ENCODE results near the gene LPP. TPM values are rescaled to one million over a fixed set of nuclear protein-coding genes. Genes with fewer than 3 reads are reported as not detected.

Gene LPP
- total RNA-seq, 1 experiment from 2014 or later: 148 TPM

DNA sequence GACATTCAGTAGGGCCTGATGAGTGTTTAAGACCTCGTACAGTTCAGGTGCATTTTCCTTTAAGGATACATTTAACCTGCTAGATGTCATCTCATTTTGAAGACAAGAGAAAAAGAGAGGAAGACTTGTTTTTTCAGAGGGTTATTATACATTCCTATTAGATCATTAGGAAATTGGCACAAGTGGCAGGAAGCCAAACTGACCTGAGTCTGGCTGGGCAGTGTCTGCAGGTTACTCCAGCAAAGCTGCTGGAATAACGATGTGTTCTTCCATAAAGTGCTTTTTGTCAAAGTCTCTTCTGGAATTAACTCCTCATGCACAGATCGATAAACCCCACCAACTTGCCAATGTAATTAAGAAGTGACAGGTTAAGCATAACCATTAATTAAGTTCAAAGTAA lies 621.5 kb downstream of the LPP start:
- no peak for DNase-seq
- Histone ChIP-seq H3K4me2 (no peak overlapping the region), H3K4me3 (no peak overlapping the region), H2AFZ (no peak overlapping the region), H3F3A (ENCODE audit: insufficient read depth, low read depth) (no peaks in the 10 kb centered on the region), H3K27me3 (ENCODE audit: insufficient read depth, low read depth) (no peaks in the 10 kb centered on the region), H3K27ac (no peak overlapping the region), H3K9me2 (ENCODE audit: insufficient read depth) (no peaks in the 10 kb centered on the region), H3K9me3 (ENCODE audit: insufficient read depth, low read depth) (no peaks in the 10 kb centered on the region), H3K4me1 (replicated peaks; ENCODE audit: insufficient read depth) (no peaks in the 10 kb centered on the region), H4K20me1 (ENCODE audit: insufficient read depth) (no peaks in the 10 kb centered on the region), H3K79me2 (ENCODE audit: low read depth) (no peaks in the 10 kb centered on the region), H3K36me3 (ENCODE audit: low read depth) (no peaks in the 10 kb centered on the region)
- TF ChIP-seq EZH2 (IDR thresholded peaks at IDR 0.05; ENCODE audit: low read depth): no peak
- TF ChIP-seq, protein P1, sequence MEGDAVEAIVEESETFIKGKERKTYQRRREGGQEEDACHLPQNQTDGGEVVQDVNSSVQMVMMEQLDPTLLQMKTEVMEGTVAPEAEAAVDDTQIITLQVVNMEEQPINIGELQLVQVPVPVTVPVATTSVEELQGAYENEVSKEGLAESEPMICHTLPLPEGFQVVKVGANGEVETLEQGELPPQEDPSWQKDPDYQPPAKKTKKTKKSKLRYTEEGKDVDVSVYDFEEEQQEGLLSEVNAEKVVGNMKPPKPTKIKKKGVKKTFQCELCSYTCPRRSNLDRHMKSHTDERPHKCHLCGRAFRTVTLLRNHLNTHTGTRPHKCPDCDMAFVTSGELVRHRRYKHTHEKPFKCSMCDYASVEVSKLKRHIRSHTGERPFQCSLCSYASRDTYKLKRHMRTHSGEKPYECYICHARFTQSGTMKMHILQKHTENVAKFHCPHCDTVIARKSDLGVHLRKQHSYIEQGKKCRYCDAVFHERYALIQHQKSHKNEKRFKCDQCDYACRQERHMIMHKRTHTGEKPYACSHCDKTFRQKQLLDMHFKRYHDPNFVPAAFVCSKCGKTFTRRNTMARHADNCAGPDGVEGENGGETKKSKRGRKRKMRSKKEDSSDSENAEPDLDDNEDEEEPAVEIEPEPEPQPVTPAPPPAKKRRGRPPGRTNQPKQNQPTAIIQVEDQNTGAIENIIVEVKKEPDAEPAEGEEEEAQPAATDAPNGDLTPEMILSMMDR (conservative IDR thresholded peaks at IDR 0.05): no peak
- no TSS peak for BruUV-seq (replicated peaks)
- POLR2A ChIA-PET (ENCODE audit: unreplicated experiment): no interaction called here
- CTCF ChIA-PET: no interaction called here
- intact Hi-C loops (cut with micrococcal nuclease; ENCODE audit: unreplicated experiment): no loop called here

DNA sequence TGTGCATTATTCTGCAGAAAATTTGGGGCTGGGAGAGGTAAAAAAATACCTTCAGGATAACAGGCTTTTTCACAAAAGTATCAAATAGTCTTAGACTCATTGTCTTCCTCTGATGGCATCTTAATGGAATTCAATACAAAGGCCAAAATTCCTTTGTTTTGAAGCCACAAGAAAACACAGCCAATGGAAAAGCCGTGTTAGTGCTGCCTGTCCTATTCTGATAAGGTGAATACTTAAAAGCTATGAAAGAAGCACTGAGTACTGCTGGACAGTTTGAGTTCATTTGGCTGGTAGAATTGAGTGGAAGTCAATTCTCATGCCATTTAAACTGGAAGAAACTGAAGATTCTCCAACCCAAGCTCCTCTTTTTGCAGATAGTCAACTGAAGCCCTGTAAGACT lies 622.5 kb downstream of the LPP start:
- DNase-seq: no peak
- Histone ChIP-seq H2AFZ (no peak overlapping the region), H3F3A (ENCODE audit: insufficient read depth, low read depth) (no peaks in the 10 kb centered on the region), H3K27me3 (ENCODE audit: insufficient read depth, low read depth) (no peaks in the 10 kb centered on the region), H3K9me3 (ENCODE audit: insufficient read depth, low read depth) (no peaks in the 10 kb centered on the region), H3K4me3 (no peak overlapping the region), H3K9me2 (ENCODE audit: insufficient read depth) (no peaks in the 10 kb centered on the region), H3K4me1 (replicated peaks; ENCODE audit: insufficient read depth) (no peaks in the 10 kb centered on the region), H4K20me1 (ENCODE audit: insufficient read depth) (no peaks in the 10 kb centered on the region), H3K36me3 (ENCODE audit: low read depth) (no peaks in the 10 kb centered on the region), H3K79me2 (ENCODE audit: low read depth) (no peaks in the 10 kb centered on the region), H3K4me2 (no peak overlapping the region), H3K27ac (no peak overlapping the region)
- intact Hi-C loops (cut with micrococcal nuclease; ENCODE audit: unreplicated experiment): no loop called here
- ChIA-PET POLR2A (ENCODE audit: unreplicated experiment) (no interaction called here), CTCF (no interaction called here)
- BruUV-seq (replicated peaks): no TSS peak
- TF ChIP-seq, protein P1 (conservative IDR thresholded peaks at IDR 0.05): no peak
- no peak for TF ChIP-seq EZH2 (IDR thresholded peaks at IDR 0.05; ENCODE audit: low read depth)

DNA sequence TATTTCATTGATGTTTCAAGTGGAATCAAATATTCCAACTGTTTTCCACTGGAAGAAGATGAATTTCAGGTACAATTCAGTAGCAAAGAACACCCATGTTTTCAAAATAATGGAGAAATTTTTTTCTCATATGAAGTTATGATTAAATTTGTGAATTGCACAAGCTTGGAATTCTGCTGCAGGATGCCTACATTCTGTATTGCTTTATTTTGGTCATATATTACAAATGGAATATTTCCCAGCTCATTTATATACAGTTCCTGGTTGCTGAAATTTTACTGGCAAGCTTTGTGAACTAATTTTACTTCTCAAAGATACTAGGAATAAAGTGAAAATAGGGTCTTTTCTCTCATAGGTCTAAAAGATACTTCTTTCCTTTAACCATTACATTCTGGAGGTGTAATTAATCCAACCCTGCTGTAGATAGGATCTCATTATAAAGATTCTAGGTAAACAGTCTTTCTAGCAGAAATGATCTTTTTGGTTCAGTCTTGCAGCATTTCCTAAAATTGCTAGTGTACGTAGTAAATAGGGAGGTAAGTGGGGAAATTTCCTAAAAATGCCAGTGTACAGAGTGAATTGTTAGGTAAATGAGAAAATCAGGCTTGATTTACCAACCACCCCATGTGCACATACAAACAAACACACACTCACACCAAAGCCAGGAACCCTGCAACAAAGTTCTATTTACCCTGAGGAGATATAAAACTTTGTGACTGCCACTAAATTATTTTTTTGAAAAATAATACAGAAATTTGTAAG lies 624.3 kb downstream of the LPP start:
- H3K79me2 ChIP-seq (ENCODE audit: low read depth): no peaks in the 10 kb centered on the region
- no peak for DNase-seq
- intact Hi-C loops (cut with micrococcal nuclease; ENCODE audit: unreplicated experiment): no loop called here
- no peaks in the 10 kb centered on the region for H3K9me3 ChIP-seq (ENCODE audit: insufficient read depth, low read depth)
- BruUV-seq (replicated peaks): no TSS peak
- H3K9me2 ChIP-seq (ENCODE audit: insufficient read depth): no peaks in the 10 kb centered on the region
- no peak overlapping the region for H3K4me3 ChIP-seq
- POLR2A ChIA-PET (ENCODE audit: unreplicated experiment): no interaction called here
- H3K4me1 ChIP-seq (replicated peaks; ENCODE audit: insufficient read depth): no peaks in the 10 kb centered on the region
- no peaks in the 10 kb centered on the region for H4K20me1 ChIP-seq (ENCODE audit: insufficient read depth)
- no peaks in the 10 kb centered on the region for H3K27me3 ChIP-seq (ENCODE audit: insufficient read depth, low read depth)
- H2AFZ ChIP-seq: no peak overlapping the region
- no peaks in the 10 kb centered on the region for H3F3A ChIP-seq (ENCODE audit: insufficient read depth, low read depth)
- CTCF ChIA-PET: no interaction called here
- H3K36me3 ChIP-seq (ENCODE audit: low read depth): no peaks in the 10 kb centered on the region
- no peak overlapping the region for H3K27ac ChIP-seq
- H3K4me2 ChIP-seq: no peak overlapping the region
- TF ChIP-seq EZH2 (IDR thresholded peaks at IDR 0.05; ENCODE audit: low read depth): no peak
- TF ChIP-seq, protein P1 (conservative IDR thresholded peaks at IDR 0.05): no peak

Measured in PC-9 (cell line).